T-helper 17 cell (primary cell): Measurements from ENCODE around the gene CFAP300. TPM values are rescaled to one million over a fixed set of nuclear protein-coding genes. Genes with fewer than 3 reads are reported as not detected.

Experiments
- ATAC-seq: fragments of 150-1000 bp; cut with Tn5 transposase; 2 replicates; pipeline ENCODE4 v1.10.0; 2021; ENCODE audit warnings: mild to moderate bottlenecking, moderate library complexity
- DNase-seq, 3 donors: peaks; one replicate each; pipeline versions ENCODE4 v3.0.0 to v3.0.0-alpha.2; 2020 to 2021
- H3K9me3 ChIP-seq: one replicate; pipeline ENCODE4 v1.7.0; 2013; ENCODE audit warnings: low read length, mild to moderate bottlenecking; ENCODE audit not compliant: control insufficient read depth, poor library complexity, severe bottlenecking
- H3K27ac Mint-ChIP-seq: one replicate; pipeline ENCODE4 v1.8.0; 2022; ENCODE audit warnings: mild to moderate bottlenecking, moderate library complexity, mixed read lengths
- H3K27me3 Mint-ChIP-seq: one replicate; pipeline ENCODE4 v1.8.0; 2022; ENCODE audit warnings: mixed read lengths
- H3K36me3 Mint-ChIP-seq: one replicate; pipeline ENCODE4 v1.8.0; 2022; ENCODE audit warnings: low read depth, mixed read lengths
- H3K4me1 Mint-ChIP-seq: one replicate; pipeline ENCODE4 v1.8.0; 2022; ENCODE audit warnings: mild to moderate bottlenecking, mixed read lengths
- H3K4me3 Mint-ChIP-seq: one replicate; pipeline ENCODE4 v1.8.0; 2022; ENCODE audit warnings: mild to moderate bottlenecking, moderate library complexity, mixed read lengths
- total RNA-seq, 4 donors: library from RNA in 2 of 4; stranded (reverse) in 2 of 4; gene quantifications; one replicate each; pipeline ENCODE4 v1.2.3 and lab custom pipeline; 2022 to 2026

The CFAP300 gene
- total RNA-seq, 2 donors from 2014 or later = not detected

- Mint-ChIP-seq H3K27me3 (peaks cover 49% of the 10 kb centered on the region), H3K36me3 (peaks cover 2% of the 10 kb centered on the region), H3K27ac (no peak overlapping the region), H3K4me3 (no peak overlapping the region), H3K4me1 (no peaks in the 10 kb centered on the region)
- no peak for ATAC-seq
- DNase-seq = no peak
- H3K9me3 ChIP-seq = no peaks in the 10 kb centered on the region
These were observed 72.8 kb downstream of the CFAP300 start for GRCh38 chr11:102119997-102120396.

- Mint-ChIP-seq H3K27ac (no peak overlapping the region), H3K27me3 (peaks cover 44% of the 10 kb centered on the region), H3K36me3 (peaks cover 2% of the 10 kb centered on the region), H3K4me1 (no peaks in the 10 kb centered on the region), H3K4me3 (no peak overlapping the region)
- H3K9me3 ChIP-seq = no peaks in the 10 kb centered on the region
- no peak for ATAC-seq
- DNase-seq = no peak
These were observed 73.3 kb downstream of the CFAP300 start for GRCh38 chr11:102120437-102120973.

- DNase-seq (no peak), ATAC-seq (no peak)
- Mint-ChIP-seq H3K36me3 (peaks cover 2% of the 10 kb centered on the region), H3K27me3 (peaks cover 41% of the 10 kb centered on the region), H3K4me3 (no peak overlapping the region), H3K4me1 (no peaks in the 10 kb centered on the region), H3K27ac (no peak overlapping the region)
- H3K9me3 ChIP-seq = no peaks in the 10 kb centered on the region
These were observed 74.1 kb downstream of the CFAP300 start for GRCh38 chr11:102121329-102121728.

Other genes with a start within 250 kb of the CFAP300 start
- gene CEP126, start 132.4 kb upstream of the CFAP300 start, total RNA-seq = 1 to 10 TPM in 1 of 2 donors, under 1 TPM in 1; 0.94 to 2.6 TPM
- not detected for gene ANGPTL5, start 130.9 kb upstream of the CFAP300 start, total RNA-seq
- under 1 TPM in 1 of 2 donors, not detected in 1; 0.20 TPM for gene YAP1, start 63.0 kb downstream of the CFAP300 start, total RNA-seq